ENCODE results near the gene BLNK.
"Not testable (repeated sequence)": the region's sequence is repeated elsewhere in the genome, so short reads cannot be mapped to it uniquely, and the experiment has no call there.

The BLNK gene

GRCh38 chr10:96271016-96271815 is at the start of gene BLNK:
Gene BLNK, minus strand, starts transcription at chr10:96271569. Its CDS starts 171 bp downstream, at chr10:96271398.
- DNase-seq: no peak

GRCh38 chr10:96319754-96320474 is 48.5 kb upstream of the BLNK start:
- DNase-seq: no peak

DNA sequence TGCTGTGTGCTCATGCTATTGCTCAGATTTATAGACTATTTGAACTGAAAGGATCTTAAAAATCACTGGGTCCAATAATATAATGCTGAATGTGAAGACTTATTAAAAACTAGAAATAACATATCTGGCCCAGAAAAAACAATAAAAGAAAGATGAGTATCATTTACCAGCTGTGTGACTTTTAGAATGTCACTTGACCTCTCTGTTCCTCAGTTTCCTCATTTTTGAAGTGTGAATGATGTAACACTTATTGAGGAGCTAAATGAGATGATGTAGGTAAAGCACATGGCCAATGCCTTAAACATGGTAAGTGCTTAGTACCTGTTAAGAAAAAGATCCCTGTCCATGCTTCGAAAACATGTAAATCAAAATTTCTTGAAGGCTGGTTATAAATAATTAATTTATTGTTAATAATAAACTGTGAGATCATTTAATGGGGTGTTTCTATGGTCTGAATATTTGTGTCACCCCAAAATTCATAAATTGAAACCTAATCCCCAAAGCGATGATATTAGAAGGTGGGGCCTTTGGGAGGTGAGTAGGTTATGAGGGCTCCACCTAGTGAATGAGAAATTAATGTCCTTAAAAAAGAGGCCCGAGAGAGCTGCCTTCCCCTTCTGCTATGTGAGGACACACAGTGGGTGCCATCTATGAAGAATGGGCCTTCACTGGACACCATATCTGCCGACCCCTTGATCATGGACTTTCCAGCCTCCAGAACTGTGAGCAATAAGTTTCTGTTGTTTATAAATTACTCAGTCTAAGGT is 45.9 kb upstream of the BLNK start:
- no peak for DNase-seq

DNA sequence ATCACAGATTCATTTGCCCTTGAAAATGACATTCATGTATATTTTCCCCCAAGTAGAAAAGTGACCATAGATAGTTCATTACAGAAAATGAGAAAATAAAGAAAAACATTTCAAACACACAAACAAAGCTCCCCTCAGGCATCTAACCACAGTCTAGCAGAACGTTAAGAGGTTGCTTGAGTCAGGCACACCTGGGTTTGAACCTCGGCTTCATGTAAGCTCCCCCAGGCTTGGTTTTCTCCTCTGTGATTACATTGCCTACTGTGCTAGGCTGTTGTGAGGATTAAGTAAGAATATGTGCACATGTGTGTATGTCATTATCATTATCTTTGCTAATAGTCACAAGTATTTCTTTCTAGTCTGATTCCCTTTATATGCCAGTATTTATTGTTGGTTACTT is 42.0 kb upstream of the BLNK start:
- no peak for DNase-seq

DNA sequence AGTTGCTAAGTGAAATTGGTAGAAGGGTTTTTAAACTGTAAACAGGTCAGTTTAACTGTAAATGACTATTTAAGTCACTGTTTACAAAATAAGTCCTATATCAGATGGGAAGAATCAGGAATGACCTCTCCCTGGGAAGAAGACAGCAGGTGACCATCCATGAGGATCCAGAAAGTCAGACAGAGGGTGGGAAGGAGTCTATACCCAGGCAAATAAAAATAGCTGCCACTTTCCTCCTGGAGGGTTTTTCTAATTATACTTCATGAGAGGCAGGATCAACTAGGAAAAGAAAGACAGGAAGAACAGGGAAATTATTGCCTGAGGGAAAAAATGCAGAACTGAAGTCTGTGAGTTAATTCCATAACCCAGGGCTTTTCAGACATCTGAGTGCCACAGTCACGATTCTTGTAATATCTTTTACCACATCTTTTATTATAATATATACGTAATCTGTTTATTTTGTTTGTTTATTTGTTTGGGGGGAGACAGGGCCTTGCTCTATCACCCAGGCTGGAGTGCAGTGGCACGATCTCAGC is 39.9 kb upstream of the BLNK start:
- no peak for DNase-seq

DNA sequence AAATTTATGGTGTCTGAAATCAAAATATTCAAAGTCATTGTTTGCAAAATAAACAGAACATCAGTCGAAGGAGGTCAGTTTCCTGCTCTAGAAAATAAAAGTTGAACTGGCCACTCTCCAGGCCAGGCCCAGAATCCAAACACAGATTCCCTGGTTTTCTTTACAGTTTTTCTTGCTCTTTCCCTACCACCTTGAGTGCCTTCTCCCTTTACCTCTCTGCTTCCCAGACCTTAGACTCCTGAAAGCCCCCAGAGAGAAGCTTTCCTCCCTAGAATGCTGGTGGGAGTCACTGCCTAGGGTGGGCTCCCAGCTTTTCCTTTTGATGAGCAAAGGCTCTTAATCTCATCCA is 38.9 kb upstream of the BLNK start:
- DNase-seq: no peak

DNA sequence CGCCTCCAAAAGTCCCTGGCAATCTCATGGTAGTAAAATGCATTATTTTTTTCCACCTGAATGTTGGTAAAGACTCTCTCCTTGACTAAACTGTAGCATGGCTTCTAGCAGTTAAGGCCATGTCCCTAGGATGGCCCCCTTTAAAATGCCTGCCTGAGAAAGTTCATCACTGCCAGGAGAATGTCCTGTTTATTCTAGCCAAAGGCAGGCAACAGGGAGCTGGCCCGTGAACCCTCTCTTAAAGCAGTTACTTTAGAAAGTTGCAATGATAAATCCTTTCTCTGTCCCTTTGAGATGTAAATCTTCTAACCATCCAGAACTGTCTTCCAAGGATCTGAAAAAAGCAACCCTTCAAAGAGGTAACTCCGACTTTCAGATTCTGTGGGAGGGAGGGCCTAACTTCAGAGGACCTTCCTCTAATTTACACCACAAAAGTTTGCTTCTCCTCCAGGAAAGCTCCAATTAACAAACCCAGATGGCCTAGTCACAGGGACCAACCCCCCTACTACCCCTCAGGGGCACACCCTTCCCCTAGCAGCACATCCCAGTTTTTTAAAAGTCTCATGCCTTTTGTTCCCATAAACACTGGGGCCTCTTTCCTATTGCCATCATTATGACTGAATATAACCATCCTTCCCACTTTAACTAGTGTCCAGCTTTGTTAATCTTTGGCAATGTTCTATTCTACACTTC is 38.4 kb upstream of the BLNK start:
- no peak for DNase-seq

GRCh38 chr10:96308854-96309253 is 37.5 kb upstream of the BLNK start:
- DNase-seq: not testable (repeated sequence)

- DNase-seq: no peak
Observed at GRCh38 chr10:96306516-96306915, 35.1 kb upstream of the BLNK start.

DNA sequence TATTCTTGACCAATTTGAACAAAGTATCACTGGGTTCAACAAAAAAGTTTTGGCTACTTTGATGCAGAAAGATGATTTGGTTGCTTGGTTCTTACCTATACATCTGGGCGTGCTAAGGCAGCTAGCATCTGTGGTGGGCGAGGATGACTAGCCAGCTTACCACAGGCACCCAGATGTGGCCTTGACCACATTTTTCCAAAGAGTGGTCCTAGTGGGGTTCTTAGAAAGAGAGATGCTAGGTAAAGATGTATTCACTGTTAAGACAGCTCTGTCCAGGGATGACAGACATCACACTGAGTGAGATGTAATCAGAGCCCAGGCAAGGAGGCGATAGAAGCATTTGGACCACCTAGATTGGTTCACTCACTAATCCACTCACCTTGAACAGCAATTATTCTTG is 33.6 kb upstream of the BLNK start:
- DNase-seq: no peak

- no peak for DNase-seq
Observed at GRCh38 chr10:96304230-96304629, 32.9 kb upstream of the BLNK start, which contains the start of gene DNTT. Gene DNTT, plus strand, starts transcription at chr10:96304434. Its CDS starts 64 bp downstream, at chr10:96304498.

GRCh38 chr10:96301616-96302015 is 30.2 kb upstream of the BLNK start:
- DNase-seq: no peak

- no peak for DNase-seq
Observed at GRCh38 chr10:96299383-96299782, 28.0 kb upstream of the BLNK start.

DNA sequence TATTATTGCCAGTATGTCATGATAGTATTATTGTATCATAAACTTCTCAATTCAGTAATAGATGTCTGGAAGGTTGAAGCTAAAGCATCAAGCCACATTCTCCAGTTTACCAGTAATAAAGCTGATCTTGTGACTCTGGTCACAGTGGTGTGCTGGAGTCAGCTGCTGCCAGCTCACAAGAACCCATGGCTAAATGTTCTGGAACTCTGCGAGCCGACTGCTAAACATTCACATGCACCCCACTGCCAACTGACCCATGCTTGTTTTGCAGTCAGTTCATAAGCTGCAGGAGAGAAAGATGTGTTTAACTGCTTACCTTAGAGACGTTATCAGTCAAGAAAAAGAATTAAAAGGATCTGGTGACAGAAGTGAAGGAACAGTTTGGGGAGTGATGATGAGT is 27.0 kb upstream of the BLNK start:
- DNase-seq: no peak

DNA sequence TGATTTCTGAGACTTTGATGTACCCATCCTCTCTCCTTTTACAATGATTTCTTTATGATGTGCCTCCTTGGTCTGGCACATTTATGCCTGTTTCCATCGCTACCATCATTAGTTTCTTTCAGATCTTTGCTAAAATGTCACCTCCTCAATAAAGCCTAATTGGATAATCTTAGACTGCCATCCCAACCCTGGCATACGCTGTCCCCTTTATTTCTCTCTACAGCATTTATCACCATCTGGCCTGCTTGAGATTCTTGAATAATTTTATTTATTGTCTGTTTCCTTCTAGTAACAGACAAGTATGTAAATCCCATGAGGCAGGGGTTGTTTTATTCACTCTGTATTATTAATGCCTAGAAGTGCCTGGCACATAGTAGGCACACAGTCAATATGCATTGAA is 26.1 kb upstream of the BLNK start:
- no peak for DNase-seq

- DNase-seq: no peak
Observed at GRCh38 chr10:96295475-96295874, 24.1 kb upstream of the BLNK start.

GRCh38 chr10:96292971-96293920 is 21.9 kb upstream of the BLNK start:
- DNase-seq: peak; percentile 38

DNA sequence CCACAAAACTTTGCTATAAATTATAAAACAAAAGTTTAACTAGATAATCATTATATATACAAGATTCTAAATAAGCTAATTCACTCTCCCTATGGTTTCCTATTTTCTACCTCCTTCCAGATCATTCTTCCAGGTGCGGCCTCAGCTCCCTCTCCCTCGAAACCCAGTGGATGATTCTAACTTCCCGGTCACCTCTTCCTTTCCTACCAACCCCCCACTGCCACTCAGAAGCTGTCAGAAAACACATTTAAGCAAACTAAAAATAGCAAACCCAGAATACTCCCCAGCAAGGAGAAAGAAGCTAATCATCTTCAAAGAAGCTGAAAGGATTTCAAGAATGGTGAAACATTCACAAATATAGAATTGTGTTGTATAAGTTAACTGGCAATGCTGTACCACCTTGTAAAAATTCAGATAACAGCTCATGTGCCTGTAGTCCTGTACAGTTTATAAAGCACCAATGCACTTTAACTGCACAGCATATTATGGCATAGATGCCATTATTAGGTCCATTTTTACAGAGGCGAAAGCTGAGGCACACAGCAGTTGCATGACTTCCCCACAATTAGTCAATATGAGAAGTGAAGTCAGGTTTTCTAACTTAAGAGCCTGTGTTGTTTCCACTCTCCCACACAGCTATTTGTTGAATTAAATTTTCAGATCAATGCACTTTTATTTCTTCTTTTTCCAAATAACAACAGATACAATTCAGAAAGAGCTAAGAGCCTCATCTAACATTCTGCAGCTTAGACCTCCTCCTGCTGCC is 19.2 kb upstream of the BLNK start:
- no peak for DNase-seq

DNA sequence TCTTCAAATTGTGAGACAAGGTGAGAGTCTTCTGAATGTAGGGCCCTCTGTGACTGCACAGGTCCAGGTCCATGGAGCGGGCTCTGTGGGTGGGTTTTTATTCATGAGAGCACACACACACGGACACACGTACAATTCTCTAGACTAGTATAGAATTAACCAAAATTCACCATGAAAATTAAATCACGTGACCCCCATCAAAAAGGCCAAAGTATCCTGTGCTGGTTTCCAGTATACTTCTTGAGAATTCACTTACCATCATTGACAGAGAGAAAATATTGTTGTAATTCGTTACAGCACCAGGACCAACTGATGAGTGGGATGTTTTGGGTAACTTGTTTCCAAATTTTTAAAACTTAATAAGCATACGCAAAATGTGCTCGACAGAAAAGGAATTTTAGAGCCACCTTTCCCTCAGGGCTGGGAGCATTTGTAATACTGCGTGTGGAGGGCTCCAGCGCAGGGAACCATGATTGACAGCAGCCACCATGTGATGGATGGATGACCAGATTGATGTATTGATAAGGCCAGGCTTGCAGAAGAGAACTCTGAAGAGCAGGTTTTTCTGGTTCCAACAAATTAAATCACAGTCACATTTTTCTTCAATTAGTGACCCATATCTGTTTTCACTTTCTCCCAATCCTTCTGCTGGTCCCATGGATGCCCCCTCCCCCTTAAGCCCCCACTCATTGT is 18.0 kb upstream of the BLNK start:
- DNase-seq: no peak

- DNase-seq: no peak
Observed at GRCh38 chr10:96288151-96288621, 16.8 kb upstream of the BLNK start.
